Measurements from ENCODE around the gene ACSBG1.

Gene ACSBG1

DNA sequence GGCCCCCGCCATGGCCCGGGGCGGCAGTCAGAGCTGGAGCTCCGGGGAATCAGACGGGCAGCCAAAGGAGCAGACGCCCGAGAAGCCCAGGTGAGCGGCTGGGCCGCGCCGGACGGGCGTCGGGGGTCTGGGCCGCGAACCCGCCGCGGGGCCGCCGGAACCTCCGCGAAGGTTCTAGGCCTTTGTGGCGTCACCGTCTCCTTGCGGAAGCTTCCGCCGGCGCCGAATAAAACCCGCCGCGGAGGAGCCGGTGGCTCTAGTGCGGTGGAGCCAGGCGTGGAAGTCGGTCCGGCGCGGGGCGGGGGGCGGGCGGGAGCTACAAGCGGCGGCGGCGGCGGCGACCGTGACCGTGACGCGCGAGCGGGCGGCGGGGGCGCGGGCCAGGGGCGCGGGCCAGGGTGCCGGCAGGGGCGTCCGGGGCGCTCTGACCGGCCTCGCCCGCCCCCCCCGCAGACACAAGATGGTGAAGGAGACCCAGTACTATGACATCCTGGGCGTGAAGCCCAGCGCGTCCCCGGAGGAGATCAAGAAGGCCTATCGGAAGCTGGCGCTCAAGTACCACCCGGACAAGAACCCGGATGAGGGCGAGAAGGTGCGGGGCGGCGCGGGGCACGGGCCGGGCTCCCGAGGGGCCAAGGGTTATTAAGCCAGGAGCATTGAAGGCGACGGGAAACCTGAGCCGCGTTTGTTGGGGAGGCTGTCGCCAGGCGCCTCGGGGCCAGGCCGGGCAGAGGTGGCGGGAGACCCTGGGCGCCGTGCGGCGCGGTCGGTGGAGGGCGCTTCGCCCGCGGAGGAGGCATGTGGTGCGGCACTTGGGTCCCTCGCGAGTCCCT lies 30.2 kb upstream of the ACSBG1 start, which contains the start of gene DNAJA4:
Gene DNAJA4, plus strand, starts transcription at position 259 of the 833 bp plus-strand sequence. Its CDS starts 202 bp downstream, at position 461.
- Histone ChIP-seq H3K36me3 (ENCODE audit: insufficient read depth, low read length) (no peaks in the 10 kb centered on the region), H3K9ac (ENCODE audit: low read length) (no peak within 1 kb of the TSS), H3K27ac (ENCODE audit: low read depth, low read length) (peak within 1 kb of the TSS; percentile 76), H3K4me3 (ENCODE audit: low read depth in 1 of 2, low read length in 2 of 2) (peak within 1 kb of the TSS; percentile 54 to 62), H3K27me3 (ENCODE audit: control insufficient read depth in 1 of 2, insufficient read depth in 2 of 2, low read length in 2 of 2) (no peaks in the 10 kb centered on the region), H3K9me3 (ENCODE audit: low read length) (no peaks in the 10 kb centered on the region), H3K4me1 (ENCODE audit: insufficient read depth, low read length) (peaks cover 19% of the 10 kb centered on the region)

- peaks cover 19% of the 10 kb centered on the region for H3K4me1 ChIP-seq (ENCODE audit: insufficient read depth, low read length)
- H3K36me3 ChIP-seq (ENCODE audit: insufficient read depth, low read length), result no peaks in the 10 kb centered on the region
- no peak overlapping the region for H3K9ac ChIP-seq (ENCODE audit: low read length)
- no peak overlapping the region for H3K4me3 ChIP-seq (ENCODE audit: low read depth in 1 of 2, low read length in 2 of 2)
- H3K9me3 ChIP-seq (ENCODE audit: low read length), result no peaks in the 10 kb centered on the region
- peak overlapping the region; percentile 48 for H3K27ac ChIP-seq (ENCODE audit: low read depth, low read length)
- H3K27me3 ChIP-seq (ENCODE audit: control insufficient read depth in 1 of 2, insufficient read depth in 2 of 2, low read length in 2 of 2), result no peaks in the 10 kb centered on the region
Measured at GRCh38 chr15:78263907-78264303, 29.5 kb upstream of the ACSBG1 start.

DNA sequence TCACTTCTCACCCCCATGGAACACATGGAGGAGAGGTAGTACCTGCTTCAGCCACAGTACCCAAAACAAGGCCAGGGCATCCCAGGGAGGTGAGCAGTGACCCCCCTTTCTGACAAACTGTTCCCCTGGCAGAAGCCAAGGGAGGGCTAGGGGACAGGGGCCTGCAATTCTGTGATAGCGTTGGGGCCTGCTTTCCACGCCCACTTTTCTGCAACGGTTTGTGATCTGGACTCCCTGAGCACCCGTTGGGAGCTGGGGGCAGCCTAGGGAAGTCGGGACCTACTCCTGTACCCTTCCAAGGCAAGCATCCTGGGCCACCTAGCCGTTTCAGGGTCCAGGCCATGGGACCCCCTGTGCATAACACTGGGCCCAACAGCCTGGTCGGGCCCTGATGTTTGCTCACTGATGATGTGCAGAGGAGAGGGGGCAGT lies 29.0 kb upstream of the ACSBG1 start:
- no peaks in the 10 kb centered on the region for H3K36me3 ChIP-seq (ENCODE audit: insufficient read depth, low read length)
- H3K4me1 ChIP-seq (ENCODE audit: insufficient read depth, low read length), result peaks cover 19% of the 10 kb centered on the region
- H3K9me3 ChIP-seq (ENCODE audit: low read length), result no peaks in the 10 kb centered on the region
- H3K4me3 ChIP-seq (ENCODE audit: low read depth in 1 of 2, low read length in 2 of 2), result no peak overlapping the region
- H3K27me3 ChIP-seq (ENCODE audit: control insufficient read depth in 1 of 2, insufficient read depth in 2 of 2, low read length in 2 of 2), result no peaks in the 10 kb centered on the region
- H3K9ac ChIP-seq (ENCODE audit: low read length), result no peak overlapping the region
- H3K27ac ChIP-seq (ENCODE audit: low read depth, low read length), result no peak overlapping the region

DNA sequence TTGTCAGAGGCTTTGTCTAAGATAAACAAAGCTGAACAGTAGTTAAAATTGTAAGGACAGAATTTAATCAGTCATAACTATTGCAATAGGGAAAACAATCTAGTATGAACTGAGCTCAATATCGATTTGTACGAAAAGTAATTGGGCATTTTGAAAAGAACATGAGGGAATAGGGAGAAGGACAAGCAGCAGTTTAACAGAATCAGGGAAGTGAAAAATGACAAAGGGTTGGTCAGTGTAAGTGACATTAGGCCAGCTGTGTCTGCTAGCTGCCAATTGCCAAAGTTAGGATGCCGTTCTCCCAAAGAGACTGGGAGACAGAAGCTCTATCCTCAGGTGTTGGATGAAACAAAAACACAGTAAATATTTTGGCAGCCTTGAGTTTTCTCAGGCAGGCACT lies 26.7 kb upstream of the ACSBG1 start:
- Histone ChIP-seq H3K36me3 (ENCODE audit: insufficient read depth, low read length) (no peaks in the 10 kb centered on the region), H3K9ac (ENCODE audit: low read length) (no peak overlapping the region), H3K27ac (ENCODE audit: low read depth, low read length) (no peak overlapping the region), H3K27me3 (ENCODE audit: control insufficient read depth in 1 of 2, insufficient read depth in 2 of 2, low read length in 2 of 2) (no peaks in the 10 kb centered on the region), H3K4me3 (ENCODE audit: low read depth in 1 of 2, low read length in 2 of 2) (no peak overlapping the region), H3K9me3 (ENCODE audit: low read length) (no peaks in the 10 kb centered on the region), H3K4me1 (ENCODE audit: insufficient read depth, low read length) (peaks cover 10% of the 10 kb centered on the region)

GRCh38 chr15:78260489-78260888 lies 26.1 kb upstream of the ACSBG1 start:
- no peaks in the 10 kb centered on the region for H3K27me3 ChIP-seq (ENCODE audit: control insufficient read depth in 1 of 2, insufficient read depth in 2 of 2, low read length in 2 of 2)
- H3K27ac ChIP-seq (ENCODE audit: low read depth, low read length), result no peak overlapping the region
- H3K9ac ChIP-seq (ENCODE audit: low read length), result no peak overlapping the region
- H3K9me3 ChIP-seq (ENCODE audit: low read length), result no peaks in the 10 kb centered on the region
- no peak overlapping the region for H3K4me3 ChIP-seq (ENCODE audit: low read depth in 1 of 2, low read length in 2 of 2)
- H3K4me1 ChIP-seq (ENCODE audit: insufficient read depth, low read length), result peaks cover 5% of the 10 kb centered on the region
- H3K36me3 ChIP-seq (ENCODE audit: insufficient read depth, low read length), result no peaks in the 10 kb centered on the region

DNA sequence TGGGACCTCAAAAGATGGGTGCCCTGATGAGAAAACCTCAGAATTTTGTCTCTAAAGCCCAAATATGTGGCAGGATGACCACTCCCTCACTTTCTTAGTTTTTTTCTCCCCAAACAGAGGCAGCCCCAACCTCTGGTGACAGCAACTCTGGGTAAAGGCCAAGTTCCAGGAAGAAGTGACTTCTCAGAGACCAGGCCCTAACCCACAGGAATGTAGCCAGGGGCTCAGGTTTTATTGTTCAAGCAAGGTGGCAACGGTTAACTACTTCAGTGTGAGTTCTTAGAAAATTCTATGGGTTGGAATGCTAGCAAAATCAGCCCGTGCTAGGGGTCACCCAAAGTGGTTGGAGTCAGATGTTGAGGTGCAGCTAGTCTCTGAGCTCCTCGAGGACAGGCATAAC lies 24.9 kb upstream of the ACSBG1 start:
- Histone ChIP-seq H3K27me3 (ENCODE audit: control insufficient read depth in 1 of 2, insufficient read depth in 2 of 2, low read length in 2 of 2) (no peaks in the 10 kb centered on the region), H3K4me1 (ENCODE audit: insufficient read depth, low read length) (no peaks in the 10 kb centered on the region), H3K9me3 (ENCODE audit: low read length) (no peaks in the 10 kb centered on the region), H3K36me3 (ENCODE audit: insufficient read depth, low read length) (no peaks in the 10 kb centered on the region), H3K27ac (ENCODE audit: low read depth, low read length) (no peak overlapping the region), H3K4me3 (ENCODE audit: low read depth in 1 of 2, low read length in 2 of 2) (no peak overlapping the region), H3K9ac (ENCODE audit: low read length) (no peak overlapping the region)

DNA sequence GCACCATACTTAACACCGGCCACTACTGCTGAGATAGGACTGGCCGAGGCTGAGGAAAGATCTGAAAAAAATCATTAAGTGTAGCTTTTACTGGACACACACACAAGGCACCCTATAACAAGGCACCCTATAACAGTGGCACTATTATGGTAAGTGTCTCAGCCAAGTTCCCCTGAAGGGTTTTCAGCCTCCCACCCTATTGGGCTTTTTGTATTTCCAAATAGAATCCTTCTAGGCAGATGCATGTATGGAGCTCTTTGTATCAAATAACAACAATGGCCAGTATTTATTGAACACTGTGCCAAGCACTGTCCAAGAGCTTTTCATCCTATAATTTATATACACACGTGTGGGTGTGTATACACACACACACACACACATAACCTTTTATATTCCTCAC lies 23.3 kb upstream of the ACSBG1 start:
- Histone ChIP-seq H3K27me3 (ENCODE audit: control insufficient read depth in 1 of 2, insufficient read depth in 2 of 2, low read length in 2 of 2) (no peaks in the 10 kb centered on the region), H3K27ac (ENCODE audit: low read depth, low read length) (no peak overlapping the region), H3K4me3 (ENCODE audit: low read depth in 1 of 2, low read length in 2 of 2) (no peak overlapping the region), H3K9ac (ENCODE audit: low read length) (no peak overlapping the region), H3K4me1 (ENCODE audit: insufficient read depth, low read length) (no peaks in the 10 kb centered on the region), H3K36me3 (ENCODE audit: insufficient read depth, low read length) (no peaks in the 10 kb centered on the region), H3K9me3 (ENCODE audit: low read length) (no peaks in the 10 kb centered on the region)

DNA sequence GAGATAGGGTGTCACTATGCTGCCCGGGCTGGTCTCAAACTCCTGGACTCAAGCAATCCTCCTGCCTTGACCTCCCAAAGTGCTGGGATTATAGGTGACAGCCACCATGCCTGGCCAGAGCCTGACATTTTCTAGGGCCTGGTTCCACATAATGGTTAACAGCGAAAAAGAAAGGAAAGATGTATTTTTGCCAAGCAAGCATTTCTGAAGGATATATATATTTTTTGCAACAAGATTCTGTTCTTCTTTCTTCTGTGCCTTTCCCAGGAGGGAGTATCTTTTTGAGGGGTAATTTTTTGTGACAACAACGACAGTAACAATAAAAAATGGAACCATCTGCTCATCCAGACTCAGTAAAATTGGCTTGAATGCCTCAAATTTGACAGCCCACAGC lies 21.7 kb upstream of the ACSBG1 start:
- Histone ChIP-seq H3K27ac (ENCODE audit: low read depth, low read length) (no peak overlapping the region), H3K9me3 (ENCODE audit: low read length) (no peaks in the 10 kb centered on the region), H3K36me3 (ENCODE audit: insufficient read depth, low read length) (no peaks in the 10 kb centered on the region), H3K4me3 (ENCODE audit: low read depth in 1 of 2, low read length in 2 of 2) (no peak overlapping the region), H3K4me1 (ENCODE audit: insufficient read depth, low read length) (no peaks in the 10 kb centered on the region), H3K9ac (ENCODE audit: low read length) (no peak overlapping the region), H3K27me3 (ENCODE audit: control insufficient read depth in 1 of 2, insufficient read depth in 2 of 2, low read length in 2 of 2) (no peaks in the 10 kb centered on the region)

- Histone ChIP-seq H3K9ac (ENCODE audit: low read length) (no peak overlapping the region), H3K27ac (ENCODE audit: low read depth, low read length) (no peak overlapping the region), H3K9me3 (ENCODE audit: low read length) (no peaks in the 10 kb centered on the region), H3K4me1 (ENCODE audit: insufficient read depth, low read length) (no peaks in the 10 kb centered on the region), H3K36me3 (ENCODE audit: insufficient read depth, low read length) (no peaks in the 10 kb centered on the region), H3K27me3 (ENCODE audit: control insufficient read depth in 1 of 2, insufficient read depth in 2 of 2, low read length in 2 of 2) (no peaks in the 10 kb centered on the region), H3K4me3 (ENCODE audit: low read depth in 1 of 2, low read length in 2 of 2) (no peak overlapping the region)
Measured at GRCh38 chr15:78255421-78256043, 21.2 kb upstream of the ACSBG1 start.

DNA sequence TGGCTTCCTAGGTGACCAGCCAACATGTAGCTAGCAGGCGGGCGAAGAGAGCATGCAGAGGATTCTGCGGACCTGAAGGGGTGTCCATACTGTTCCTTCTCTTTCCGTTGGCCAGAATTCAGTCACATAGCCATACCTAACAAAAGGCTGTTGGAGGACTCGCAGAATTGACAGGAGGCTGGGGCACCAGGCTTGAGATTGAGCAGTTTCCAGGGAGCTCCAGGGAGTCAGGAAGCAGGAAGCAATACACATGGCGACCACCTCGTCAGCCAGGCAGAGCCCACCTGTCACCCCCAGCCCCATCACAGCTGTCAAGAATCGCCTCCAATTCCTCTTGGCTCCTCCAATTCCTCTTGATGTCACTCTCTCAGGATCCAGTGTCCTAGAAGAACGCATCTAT lies 16.8 kb upstream of the ACSBG1 start:
- Histone ChIP-seq H3K9ac (ENCODE audit: low read length) (no peak overlapping the region), H3K36me3 (ENCODE audit: insufficient read depth, low read length) (no peaks in the 10 kb centered on the region), H3K27ac (ENCODE audit: low read depth, low read length) (no peak overlapping the region), H3K4me1 (ENCODE audit: insufficient read depth, low read length) (no peaks in the 10 kb centered on the region), H3K27me3 (ENCODE audit: control insufficient read depth in 1 of 2, insufficient read depth in 2 of 2, low read length in 2 of 2) (no peaks in the 10 kb centered on the region), H3K4me3 (ENCODE audit: low read depth in 1 of 2, low read length in 2 of 2) (no peak overlapping the region), H3K9me3 (ENCODE audit: low read length) (no peaks in the 10 kb centered on the region)

DNA sequence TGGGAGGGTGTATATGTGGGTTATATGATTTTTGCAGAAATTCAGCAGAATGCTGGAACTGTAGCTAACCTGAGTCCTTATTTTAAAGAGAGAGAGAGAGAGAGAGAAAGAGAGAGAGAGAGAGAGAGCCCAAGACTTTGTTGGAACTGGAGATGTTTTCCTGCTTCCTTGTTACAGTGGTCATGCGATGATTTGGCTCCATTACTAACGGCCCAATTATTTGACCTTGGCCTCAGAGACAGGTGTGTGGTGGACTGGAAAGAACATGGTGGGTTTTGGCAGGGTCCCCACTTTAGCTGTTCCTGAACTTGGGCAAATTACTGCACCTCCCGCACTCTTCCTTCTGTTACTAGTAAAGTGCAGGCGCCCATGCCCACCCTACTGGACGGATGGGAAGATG lies 14.8 kb upstream of the ACSBG1 start:
- Histone ChIP-seq H3K4me3 (ENCODE audit: low read depth in 1 of 2, low read length in 2 of 2) (no peak overlapping the region), H3K4me1 (ENCODE audit: insufficient read depth, low read length) (no peaks in the 10 kb centered on the region), H3K27ac (ENCODE audit: low read depth, low read length) (no peak overlapping the region), H3K9ac (ENCODE audit: low read length) (no peak overlapping the region), H3K36me3 (ENCODE audit: insufficient read depth, low read length) (no peaks in the 10 kb centered on the region), H3K9me3 (ENCODE audit: low read length) (no peaks in the 10 kb centered on the region), H3K27me3 (ENCODE audit: control insufficient read depth in 1 of 2, insufficient read depth in 2 of 2, low read length in 2 of 2) (no peaks in the 10 kb centered on the region)

DNA sequence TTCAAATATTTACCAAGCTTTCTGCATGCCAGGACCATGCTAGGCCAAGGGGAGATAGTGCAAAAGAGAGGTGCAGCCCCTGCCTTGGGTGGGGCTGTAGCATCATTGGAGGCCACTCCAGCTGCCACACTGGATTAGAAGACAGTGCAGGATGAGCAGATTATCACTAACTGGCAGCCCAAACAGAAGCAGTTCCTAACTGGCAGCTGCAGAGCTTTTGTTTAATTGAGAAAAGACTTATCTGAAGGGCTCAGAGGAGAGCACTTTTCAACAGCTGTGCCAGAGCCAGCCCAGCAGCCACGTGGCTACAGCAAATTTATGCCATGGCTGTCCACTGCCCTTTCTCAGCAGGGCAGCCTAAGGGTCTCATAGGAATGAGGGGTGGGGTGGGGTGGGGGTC lies 13.5 kb upstream of the ACSBG1 start:
- no peak overlapping the region for H3K9ac ChIP-seq (ENCODE audit: low read length)
- H3K27me3 ChIP-seq (ENCODE audit: control insufficient read depth in 1 of 2, insufficient read depth in 2 of 2, low read length in 2 of 2), result no peaks in the 10 kb centered on the region
- H3K9me3 ChIP-seq (ENCODE audit: low read length), result no peaks in the 10 kb centered on the region
- no peaks in the 10 kb centered on the region for H3K36me3 ChIP-seq (ENCODE audit: insufficient read depth, low read length)
- H3K4me1 ChIP-seq (ENCODE audit: insufficient read depth, low read length), result peaks cover 8% of the 10 kb centered on the region
- no peak overlapping the region for H3K27ac ChIP-seq (ENCODE audit: low read depth, low read length)
- no peak overlapping the region for H3K4me3 ChIP-seq (ENCODE audit: low read depth in 1 of 2, low read length in 2 of 2)
